K562 (cell line): ENCODE measurements around the gene RSU1.

Experiments
- CREM ChIP-seq: IDR thresholded peaks from 2 replicates; pipeline ENCODE4 v1.6.1; 2014; ENCODE audit warnings: antibody characterized with exemption, low read depth
- EZH2 ChIP-seq: IDR thresholded peaks from 2 replicates; pipeline ENCODE4 v1.6.1; 2012; ENCODE audit warnings: low read depth, mild to moderate bottlenecking, inconsistent platforms, low read length, borderline replicate concordance
- FOXO4 ChIP-seq: fragments of 450-650 bp; formaldehyde crosslinking; IDR thresholded peaks from 2 replicates; pipeline ENCODE4 v1.4.0; 2020; ENCODE audit warnings: mild to moderate bottlenecking, moderate library complexity
- GABPA ChIP-seq: fragments of 200-800 bp; sonication (Bioruptor generic); conservative IDR thresholded peaks from 2 replicates; pipeline ENCODE4 v1.6.1; 2016; ENCODE audit warnings: low read depth, missing genetic modification characterization, missing compliant biosample characterization
- KLF1 ChIP-seq: fragments of 450-650 bp; IDR thresholded peaks from 2 replicates; pipeline ENCODE4 v1.6.1; 2016; ENCODE audit warnings: missing genetic modification characterization, missing compliant biosample characterization
- NFIC ChIP-seq: fragments of 450-650 bp; IDR thresholded peaks from 2 replicates; pipeline ENCODE4 v1.6.1; 2017; ENCODE audit warnings: mild to moderate bottlenecking, inconsistent platforms
- SPI1 ChIP-seq: IDR thresholded peaks from 2 replicates; pipeline ENCODE4 v1.6.1; 2011; ENCODE audit warnings: low read depth, low read length, control low read depth, borderline replicate concordance
- STAT6 ChIP-seq: sonication (generic); formaldehyde crosslinking; IDR thresholded peaks from 2 replicates; pipeline ENCODE4 v1.8.1; 2023; ENCODE audit warnings: mild to moderate bottlenecking, missing genetic modification reagents
- TRIM28 ChIP-seq: fragments of 450-650 bp; IDR thresholded peaks from 2 replicates; pipeline ENCODE4 v1.6.1; 2017
- ZNF143 ChIP-seq: sonication (generic); formaldehyde crosslinking; IDR thresholded peaks from 2 replicates; pipeline ENCODE4 v1.9.0; 2022; ENCODE audit warnings: mild to moderate bottlenecking, missing genetic modification reagents
- TF ChIP-seq, protein P1 (sequence below): fragments of 250-450 bp; sonication (Bioruptor Pico); IDR thresholded peaks from 2 replicates; pipeline ENCODE4 v1.5.0; 2020; ENCODE audit warnings: mild to moderate bottlenecking
- TF ChIP-seq, protein P2 (sequence below): sonication (generic); formaldehyde crosslinking; IDR thresholded peaks from 2 replicates; pipeline ENCODE4 v1.8.1; 2022; ENCODE audit warnings: missing genetic modification reagents
- TF ChIP-seq, protein P3 (sequence below), 2 experiments: fragments of 450-650 bp in 1 of 2; sonication (generic) in 1 of 2; formaldehyde crosslinking in 1 of 2; IDR thresholded peaks in 1 of 2; conservative IDR thresholded peaks in 1 of 2; 2 replicates each; pipeline versions ENCODE4 v1.6.1 to v1.8.1; 2016 to 2023; ENCODE audit warnings: mild to moderate bottlenecking in 2 of 2, moderate library complexity in 2 of 2, inconsistent platforms in 1 of 2, missing genetic modification reagents in 1 of 2

DNA sequence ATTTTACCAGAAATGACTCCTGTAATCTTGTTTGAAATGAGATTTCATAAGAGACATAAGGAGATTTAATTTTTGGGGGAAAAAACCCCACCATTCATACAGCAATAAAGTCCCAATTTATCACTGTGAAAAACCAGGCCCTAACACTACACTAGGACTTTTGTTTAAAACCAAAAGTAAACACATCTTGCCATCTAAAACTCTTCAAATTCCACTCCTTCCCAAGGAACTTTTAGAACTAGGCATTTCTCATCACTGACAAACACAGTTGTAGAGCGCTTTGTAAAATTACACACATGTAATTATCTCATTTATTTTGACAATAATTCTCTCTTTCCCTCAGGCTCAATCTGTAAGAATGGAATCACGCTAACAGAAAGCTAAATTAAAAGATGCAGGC, 167.5 kb downstream of the RSU1 start:
- no peak for TF ChIP-seq GABPA
- TF ChIP-seq NFIC: no peak
- TF ChIP-seq KLF1 (tag): no peak
- no peak for TF ChIP-seq STAT6
- TF ChIP-seq ZNF143 (CRISPR knock-in tag): no peak
- TF ChIP-seq, protein P1, sequence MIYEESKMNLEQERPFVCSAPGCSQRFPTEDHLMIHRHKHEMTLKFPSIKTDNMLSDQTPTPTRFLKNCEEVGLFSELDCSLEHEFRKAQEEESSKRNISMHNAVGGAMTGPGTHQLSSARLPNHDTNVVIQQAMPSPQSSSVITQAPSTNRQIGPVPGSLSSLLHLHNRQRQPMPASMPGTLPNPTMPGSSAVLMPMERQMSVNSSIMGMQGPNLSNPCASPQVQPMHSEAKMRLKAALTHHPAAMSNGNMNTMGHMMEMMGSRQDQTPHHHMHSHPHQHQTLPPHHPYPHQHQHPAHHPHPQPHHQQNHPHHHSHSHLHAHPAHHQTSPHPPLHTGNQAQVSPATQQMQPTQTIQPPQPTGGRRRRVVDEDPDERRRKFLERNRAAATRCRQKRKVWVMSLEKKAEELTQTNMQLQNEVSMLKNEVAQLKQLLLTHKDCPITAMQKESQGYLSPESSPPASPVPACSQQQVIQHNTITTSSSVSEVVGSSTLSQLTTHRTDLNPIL (CRISPR knock-in tag): no peak
- no peak for TF ChIP-seq TRIM28
- no peak for TF ChIP-seq CREM
- TF ChIP-seq EZH2: no peak
- TF ChIP-seq, protein P2, sequence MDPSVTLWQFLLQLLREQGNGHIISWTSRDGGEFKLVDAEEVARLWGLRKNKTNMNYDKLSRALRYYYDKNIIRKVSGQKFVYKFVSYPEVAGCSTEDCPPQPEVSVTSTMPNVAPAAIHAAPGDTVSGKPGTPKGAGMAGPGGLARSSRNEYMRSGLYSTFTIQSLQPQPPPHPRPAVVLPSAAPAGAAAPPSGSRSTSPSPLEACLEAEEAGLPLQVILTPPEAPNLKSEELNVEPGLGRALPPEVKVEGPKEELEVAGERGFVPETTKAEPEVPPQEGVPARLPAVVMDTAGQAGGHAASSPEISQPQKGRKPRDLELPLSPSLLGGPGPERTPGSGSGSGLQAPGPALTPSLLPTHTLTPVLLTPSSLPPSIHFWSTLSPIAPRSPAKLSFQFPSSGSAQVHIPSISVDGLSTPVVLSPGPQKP (CRISPR knock-in tag): no peak
- no peak for TF ChIP-seq FOXO4
- no peak for TF ChIP-seq SPI1
- TF ChIP-seq, protein P3, sequence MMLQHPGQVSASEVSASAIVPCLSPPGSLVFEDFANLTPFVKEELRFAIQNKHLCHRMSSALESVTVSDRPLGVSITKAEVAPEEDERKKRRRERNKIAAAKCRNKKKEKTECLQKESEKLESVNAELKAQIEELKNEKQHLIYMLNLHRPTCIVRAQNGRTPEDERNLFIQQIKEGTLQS (IDR thresholded peaks at IDR 0.05): no peak
- TF ChIP-seq, protein P3 (CRISPR knock-in tag; conservative IDR thresholded peaks at IDR 0.05): no peak
